MCF 10A (cell line): ENCODE measurements around the gene ENTPD6. TPM values are rescaled to one million over a fixed set of nuclear protein-coding genes. Genes with fewer than 3 reads are reported as not detected.
"Not testable (repeated sequence)": the region's sequence is repeated elsewhere in the genome, so short reads cannot be mapped to it uniquely, and the experiment has no call there.

Experiments used
- BruUV-seq: library from RNA; stranded (reverse); fragments of 400-500 nt; replicated peaks from 2 replicates; lab custom pipeline; 2021; lab: Mats Ljungman, UMichigan
- CTCF ChIA-PET: fragments of 300-600 bp; sonication (Branson Sonifier 250); formaldehyde crosslinking; extraction: SDS; loops from one replicate; lab custom pipeline; 2021; ENCODE audit warnings: antibody characterized with exemption, inconsistent platforms; lab: Yijun Ruan, JAX
- POLR2A ChIA-PET: fragments of 300-600, 350-650 bp; sonication (Branson Sonifier 250); formaldehyde crosslinking; extraction: SDS; loops from one replicate; lab custom pipeline; 2020; ENCODE audit warnings: antibody characterized with exemption, inconsistent platforms; lab: Yijun Ruan, JAX
- DNase-seq: peaks from one replicate; pipeline ENCODE4 v3.0.0-alpha.2; 2018; ENCODE audit not compliant: unreplicated experiment
- H3K27ac Mint-ChIP-seq: one replicate; pipeline ENCODE4 v1.8.0; 2022; ENCODE audit warnings: mild to moderate bottlenecking, low read depth, mixed read lengths; ENCODE audit not compliant: unreplicated experiment
- H3K27me3 Mint-ChIP-seq: one replicate; pipeline ENCODE4 v1.8.0; 2022; ENCODE audit warnings: mixed read lengths; ENCODE audit not compliant: insufficient read depth, unreplicated experiment
- H3K36me3 Mint-ChIP-seq: one replicate; pipeline ENCODE4 v1.8.0; 2022; ENCODE audit warnings: mild to moderate bottlenecking, moderate library complexity, mixed read lengths; ENCODE audit not compliant: insufficient read depth, unreplicated experiment
- H3K4me1 Mint-ChIP-seq: one replicate; pipeline ENCODE4 v1.8.0; 2022; ENCODE audit warnings: mixed read lengths; ENCODE audit not compliant: insufficient read depth, unreplicated experiment
- H3K4me3 Mint-ChIP-seq: one replicate; pipeline ENCODE4 v1.8.0; 2022; ENCODE audit warnings: mild to moderate bottlenecking, moderate library complexity, mixed read lengths; ENCODE audit not compliant: unreplicated experiment
- H3K9me3 Mint-ChIP-seq: one replicate; pipeline ENCODE4 v1.8.0; 2022; ENCODE audit warnings: mixed read lengths; ENCODE audit not compliant: unreplicated experiment
- CTCF ChIP-seq: fragments of 200-600 bp; IDR thresholded peaks from one replicate; pipeline ENCODE4 v1.8.0; 2022; ENCODE audit warnings: antibody characterized with exemption, mild to moderate bottlenecking; ENCODE audit not compliant: unreplicated experiment
- intact Hi-C: fragments of 100-400 bp; cut with micrococcal nuclease; formaldehyde crosslinking; loops from 2 replicates; pipeline ENCODE4 v1.14.1; 2022
- total RNA-seq: library from RNA; stranded (reverse); gene quantifications from 2 replicates; pipeline ENCODE4 v1.2.3, GENCODE V29; 2022

Gene ENTPD6
- total RNA-seq, 1 experiment from 2014 or later, result 98.0 TPM

- Mint-ChIP-seq H3K27me3 (no peaks in the 10 kb centered on the region), H3K27ac (peak overlapping the region; percentile 93), H3K4me1 (peaks cover 49% of the 10 kb centered on the region), H3K9me3 (no peaks in the 10 kb centered on the region), H3K36me3 (no peaks in the 10 kb centered on the region), H3K4me3 (no peak overlapping the region)
- BruUV-seq, result no TSS peak
- CTCF ChIA-PET, result interaction anchor here (0.6 to 1.8 kb wide), 4 partner anchors 9 to 254 kb away, joined by 3 to 5 read pairs (median 4); no protein-coding TSS in a partner anchor
- TF ChIP-seq CTCF, result no peak
- POLR2A ChIA-PET, result interaction anchor here (0.7 to 7.0 kb wide), 3 partner anchors 12 to 47 kb away, joined by 4 to 378 read pairs (median 4); partner anchors contain the start of gene PYGB
- intact Hi-C loops, result loop anchor here (10.0 kb wide), 1 partner anchor 175 kb away; no protein-coding TSS in a partner anchor
- DNase-seq, result no peak
Measured at GRCh38 chr20:25239387-25240370, 44.2 kb downstream of the ENTPD6 start.

- H3K36me3 Mint-ChIP-seq, CTCF ChIA-PET, H3K9me3 Mint-ChIP-seq, H3K27me3 Mint-ChIP-seq, BruUV-seq, DNase-seq: not testable (repeated sequence)
- peaks cover 54% of the 10 kb centered on the region for H3K4me1 Mint-ChIP-seq
- intact Hi-C loops, result loop anchor here (10.0 kb wide), 1 partner anchor 176 kb away; no protein-coding TSS in a partner anchor
- POLR2A ChIA-PET, result interaction anchor here (1.1 to 7.0 kb wide), 2 partner anchors 11 to 14 kb away, joined by 4 to 378 read pairs; partner anchors contain the start of gene PYGB
- peak overlapping the region; percentile 85 for H3K27ac Mint-ChIP-seq
- peak overlapping the region; percentile 10 for H3K4me3 Mint-ChIP-seq
Measured at GRCh38 chr20:25240851-25241658, 45.5 kb downstream of the ENTPD6 start.

GRCh38 chr20:25241659-25241955, 46.1 kb downstream of the ENTPD6 start:
- peak overlapping the region; percentile 10 for H3K4me3 Mint-ChIP-seq
- peaks cover 58% of the 10 kb centered on the region for H3K4me1 Mint-ChIP-seq
- H3K27ac Mint-ChIP-seq, result peak overlapping the region; percentile 85
- BruUV-seq, H3K36me3 Mint-ChIP-seq, H3K9me3 Mint-ChIP-seq, DNase-seq, H3K27me3 Mint-ChIP-seq: not testable (repeated sequence)
- ChIA-PET POLR2A (interaction anchor here (1.2 to 1.7 kb wide), 2 partner anchors 11 to 249 kb away, joined by 4 to 6 read pairs; partner anchors contain the start of gene APMAP), CTCF (interaction anchor here (1.1 to 1.3 kb wide), 3 partner anchors 13 to 247 kb away, joined by 3 to 5 read pairs (median 4); no protein-coding TSS in a partner anchor)
- intact Hi-C loops, result loop anchor here (10.0 kb wide), 1 partner anchor 177 kb away; no protein-coding TSS in a partner anchor

GRCh38 chr20:25242231-25242630, 46.7 kb downstream of the ENTPD6 start:
- no peaks in the 10 kb centered on the region for H3K27me3 Mint-ChIP-seq
- POLR2A ChIA-PET, result interaction anchor here (1.1 to 2.1 kb wide), 7 partner anchors 10 to 250 kb away, joined by 3 to 16 read pairs (median 5); partner anchors contain the start of gene APMAP
- peaks cover 54% of the 10 kb centered on the region for H3K4me1 Mint-ChIP-seq
- no peak for TF ChIP-seq CTCF
- no peaks in the 10 kb centered on the region for H3K9me3 Mint-ChIP-seq
- H3K36me3 Mint-ChIP-seq, result no peaks in the 10 kb centered on the region
- no peak overlapping the region for H3K4me3 Mint-ChIP-seq
- intact Hi-C loops, result loop anchor here (10.0 kb wide), 1 partner anchor 177 kb away; no protein-coding TSS in a partner anchor
- CTCF ChIA-PET, result interaction anchor here (0.6 to 1.3 kb wide), 8 partner anchors 9 to 248 kb away, joined by 3 to 5 read pairs (median 3); no protein-coding TSS in a partner anchor
- peak overlapping the region; percentile 85 for H3K27ac Mint-ChIP-seq
- no peak for DNase-seq
- BruUV-seq, result no TSS peak
